Measurements from ENCODE around the gene EHF.

The EHF gene

DNA sequence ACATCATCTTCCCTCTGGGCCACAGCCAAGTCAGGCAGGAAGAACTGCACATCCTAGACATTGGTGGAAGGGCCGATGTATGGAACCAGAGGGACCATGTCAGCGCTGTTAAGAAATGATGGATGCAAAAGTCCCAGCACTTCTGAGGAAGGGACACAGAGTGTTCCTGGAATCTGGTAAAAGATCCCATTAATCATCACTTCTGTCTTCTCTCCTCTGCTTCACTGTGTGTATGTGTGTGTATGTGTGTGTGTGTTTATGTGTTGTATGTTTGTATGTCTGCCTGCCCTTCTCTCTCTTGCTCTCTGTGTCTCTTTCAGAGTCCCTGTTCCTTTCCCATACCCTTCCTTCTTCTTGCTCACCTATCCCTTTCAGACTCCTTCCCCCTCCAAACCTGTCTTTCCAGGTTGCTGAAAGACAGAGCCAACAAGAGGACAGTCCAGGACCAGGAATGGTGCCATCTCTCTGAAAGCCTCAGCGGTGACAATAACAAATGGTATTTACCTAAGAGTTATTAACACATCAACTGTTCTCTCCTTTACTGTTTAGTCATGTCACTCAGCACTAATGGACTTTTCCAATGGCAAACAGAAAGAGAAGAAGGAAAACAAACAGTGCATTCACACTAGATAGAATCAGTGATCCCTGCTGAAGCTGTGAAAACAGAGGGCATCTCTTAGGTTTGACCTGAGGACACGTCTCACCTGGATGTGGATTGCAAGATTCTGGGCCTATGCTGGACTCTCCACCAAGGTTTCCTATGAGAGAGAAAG lies 47.1 kb downstream of the EHF start:
- peak; percentile 100 for DNase-seq (ENCODE audit: low read depth)
- TF ChIP-seq CTCF (IDR thresholded peaks at IDR 0.05; ENCODE audit: control insufficient read depth, extremely low read depth, insufficient read depth), result no peak
- no peak overlapping the region for H3K4me3 ChIP-seq (ENCODE audit: low read depth, low read length)

GRCh38 chr11:34668583-34669053 lies 47.7 kb downstream of the EHF start:
- DNase-seq (ENCODE audit: low read depth), result no peak
- no peak for TF ChIP-seq CTCF (IDR thresholded peaks at IDR 0.05; ENCODE audit: control insufficient read depth, extremely low read depth, insufficient read depth)
- no peak overlapping the region for H3K4me3 ChIP-seq (ENCODE audit: low read depth, low read length)

DNA sequence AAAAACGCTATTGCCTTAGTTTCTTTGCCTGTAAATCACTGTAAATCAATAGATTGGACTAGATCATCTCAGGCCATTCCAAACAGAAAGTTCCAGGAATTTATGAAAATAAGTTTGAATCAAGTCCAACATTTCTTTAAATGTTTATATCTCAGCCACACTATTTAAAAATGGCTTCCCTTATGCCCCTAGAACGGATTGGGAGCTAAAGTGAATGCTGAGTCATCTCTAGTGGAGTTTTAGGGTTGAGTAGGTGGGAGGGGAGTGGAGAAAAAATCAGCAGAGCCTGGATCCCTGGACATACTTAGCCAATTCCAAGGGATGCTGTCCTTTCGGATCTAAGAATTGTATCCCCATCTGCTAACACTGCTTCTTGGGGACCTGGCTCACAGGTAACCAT lies 48.6 kb downstream of the EHF start:
- TF ChIP-seq CTCF (IDR thresholded peaks at IDR 0.05; ENCODE audit: control insufficient read depth, extremely low read depth, insufficient read depth), result no peak
- no peak for DNase-seq (ENCODE audit: low read depth)
- no peak overlapping the region for H3K4me3 ChIP-seq (ENCODE audit: low read depth, low read length)

GRCh38 chr11:34671117-34671516 lies 50.2 kb downstream of the EHF start:
- DNase-seq (ENCODE audit: low read depth), result peak; percentile 82
- H3K4me3 ChIP-seq (ENCODE audit: low read depth, low read length), result no peak overlapping the region
- no peak for TF ChIP-seq CTCF (IDR thresholded peaks at IDR 0.05; ENCODE audit: control insufficient read depth, extremely low read depth, insufficient read depth)

- no peak for TF ChIP-seq CTCF (IDR thresholded peaks at IDR 0.05; ENCODE audit: control insufficient read depth, extremely low read depth, insufficient read depth)
- no peak overlapping the region for H3K4me3 ChIP-seq (ENCODE audit: low read depth, low read length)
- DNase-seq (ENCODE audit: low read depth), result no peak
Measured at GRCh38 chr11:34671946-34672345, 51.1 kb downstream of the EHF start.

GRCh38 chr11:34674038-34674437 lies 53.1 kb downstream of the EHF start:
- H3K4me3 ChIP-seq (ENCODE audit: low read depth, low read length), result no peak overlapping the region
- no peak for DNase-seq (ENCODE audit: low read depth)
- TF ChIP-seq CTCF (IDR thresholded peaks at IDR 0.05; ENCODE audit: control insufficient read depth, extremely low read depth, insufficient read depth), result no peak

- no peak overlapping the region for H3K4me3 ChIP-seq (ENCODE audit: low read depth, low read length)
- TF ChIP-seq CTCF (IDR thresholded peaks at IDR 0.05; ENCODE audit: control insufficient read depth, extremely low read depth, insufficient read depth), result no peak
- no peak for DNase-seq (ENCODE audit: low read depth)
Measured at GRCh38 chr11:34676227-34676626, 55.3 kb downstream of the EHF start.

All from LNCaP clone FGC (cell line).